Activated CD8-positive, alpha-beta memory T cell treated with anti-CD3 and anti-CD28 coated beads for 24 hours (primary cell): ENCODE data around the gene NT5C.

Source experiments
- DNase-seq: peaks from one replicate; pipeline ENCODE4 v3.0.0-alpha.2; 2020

NT5C gene

GRCh38 chr17:75090871-75091854 is 40.4 kb downstream of the NT5C start:
- no peak for DNase-seq

- DNase-seq, result no peak
These were observed 42.8 kb downstream of the NT5C start for GRCh38 chr17:75088465-75089417.

- peak; percentile 82 for DNase-seq
These were observed 43.7 kb downstream of the NT5C start, which contains the start of gene SLC16A5 for GRCh38 chr17:75087558-75088453. SLC16A5 (plus strand) TSS chr17:75087954; CDS start chr17:75093637, 5,683 bp downstream.

- DNase-seq, result no peak
These were observed 44.4 kb downstream of the NT5C start for GRCh38 chr17:75087182-75087557.

- no peak for DNase-seq
These were observed 44.9 kb downstream of the NT5C start for GRCh38 chr17:75086496-75087181.

- DNase-seq, result no peak
These were observed 47.4 kb downstream of the NT5C start for GRCh38 chr17:75084039-75084660.

GRCh38 chr17:75082683-75083082 is 48.9 kb downstream of the NT5C start:
- no peak for DNase-seq

- no peak for DNase-seq
These were observed 49.7 kb downstream of the NT5C start for GRCh38 chr17:75081611-75082540.
